NT2/D1 (cell line): ENCODE results near the gene AGAP9.

Experiments
- SUZ12 ChIP-seq: IDR thresholded peaks from 2 replicates; pipeline ENCODE4 v1.6.1; 2011; ENCODE audit not compliant: insufficient read length, insufficient read depth; ENCODE audit errors: extremely low read depth
- YY1 ChIP-seq: IDR thresholded peaks from 2 replicates; pipeline ENCODE4 v1.6.1; 2011; ENCODE audit not compliant: insufficient read length, insufficient read depth
- ZNF274 ChIP-seq: IDR thresholded peaks from 2 replicates; pipeline ENCODE4 v1.6.1; 2011; ENCODE audit warnings: mild to moderate bottlenecking, low read depth, low read length

- TF ChIP-seq SUZ12 (no peak), ZNF274 (no peak), YY1 (no peak)
These were observed 69.2 kb downstream of the AGAP9 start for GRCh38 chr10:47454008-47454779.
